ENCODE measurements around the gene CD40.

The CD40 gene

GRCh38 chr20:46127396-46128010 lies 9.4 kb downstream of the CD40 start:
- Histone ChIP-seq H3K4me1 (ENCODE audit: insufficient read depth, low read length) (no peaks in the 10 kb centered on the region), H3K9me3 (ENCODE audit: insufficient read depth, low read depth, low read length) (no peaks in the 10 kb centered on the region), H3K36me3 (ENCODE audit: insufficient read depth, low read depth, low read length) (no peaks in the 10 kb centered on the region; the same call in 1 of the 2 replicates), H3K27me3 (ENCODE audit: insufficient read depth, low read length) (peaks cover 35% of the 10 kb centered on the region), H3K4me3 (ENCODE audit: low read length) (no peak overlapping the region), H3K27ac (ENCODE audit: low read length) (no peak overlapping the region), H3K9ac (ENCODE audit: low read depth, low read length) (no peak overlapping the region)

GRCh38 chr20:46128310-46129151 lies 10.4 kb downstream of the CD40 start:
- H3K4me3 ChIP-seq (ENCODE audit: low read length), result no peak overlapping the region
- H3K27me3 ChIP-seq (ENCODE audit: insufficient read depth, low read length), result peaks cover 41% of the 10 kb centered on the region
- no peak overlapping the region for H3K27ac ChIP-seq (ENCODE audit: low read length)
- H3K4me1 ChIP-seq (ENCODE audit: insufficient read depth, low read length), result no peaks in the 10 kb centered on the region; the same call in 1 of the 2 replicates
- H3K9me3 ChIP-seq (ENCODE audit: insufficient read depth, low read depth, low read length), result no peaks in the 10 kb centered on the region
- H3K9ac ChIP-seq (ENCODE audit: low read depth, low read length), result no peak overlapping the region
- no peaks in the 10 kb centered on the region; the same call in 1 of the 2 replicates for H3K36me3 ChIP-seq (ENCODE audit: insufficient read depth, low read depth, low read length)

- peaks cover 41% of the 10 kb centered on the region for H3K27me3 ChIP-seq (ENCODE audit: insufficient read depth, low read length)
Observed at GRCh38 chr20:46129955-46130481, 11.9 kb downstream of the CD40 start.

GRCh38 chr20:46130534-46130933 lies 12.4 kb downstream of the CD40 start:
- Histone ChIP-seq H3K27ac (ENCODE audit: low read length) (no peak overlapping the region), H3K27me3 (ENCODE audit: insufficient read depth, low read length) (peaks cover 41% of the 10 kb centered on the region), H3K9ac (ENCODE audit: low read depth, low read length) (no peak overlapping the region), H3K4me1 (ENCODE audit: insufficient read depth, low read length) (no peaks in the 10 kb centered on the region; the same call in 1 of the 2 replicates), H3K4me3 (ENCODE audit: low read length) (no peak overlapping the region), H3K36me3 (ENCODE audit: insufficient read depth, low read depth, low read length) (no peaks in the 10 kb centered on the region; the same call in 1 of the 2 replicates), H3K9me3 (ENCODE audit: insufficient read depth, low read depth, low read length) (no peaks in the 10 kb centered on the region)

More at GRCh38 chr20:46129955-46130481, 11.9 kb downstream of the CD40 start:
- Histone ChIP-seq H3K27ac (ENCODE audit: low read length) (no peak overlapping the region), H3K9me3 (ENCODE audit: insufficient read depth, low read depth, low read length) (no peaks in the 10 kb centered on the region), H3K4me1 (ENCODE audit: insufficient read depth, low read length) (no peaks in the 10 kb centered on the region; the same call in 1 of the 2 replicates), H3K4me3 (ENCODE audit: low read length) (no peak overlapping the region), H3K9ac (ENCODE audit: low read depth, low read length) (no peak overlapping the region), H3K36me3 (ENCODE audit: insufficient read depth, low read depth, low read length) (no peaks in the 10 kb centered on the region; the same call in 1 of the 2 replicates)

- Histone ChIP-seq H3K4me3 (ENCODE audit: low read length) (no peak overlapping the region), H3K4me1 (ENCODE audit: insufficient read depth, low read length) (peaks cover 5% of the 10 kb centered on the region; the same call in 1 of the 2 replicates), H3K27me3 (ENCODE audit: insufficient read depth, low read length) (peaks cover 41% of the 10 kb centered on the region)
Observed at GRCh38 chr20:46131396-46131795, 13.3 kb downstream of the CD40 start.

GRCh38 chr20:46132705-46133120 lies 14.6 kb downstream of the CD40 start:
- no peaks in the 10 kb centered on the region for H3K36me3 ChIP-seq (ENCODE audit: insufficient read depth, low read depth, low read length)
- no peak overlapping the region for H3K4me3 ChIP-seq (ENCODE audit: low read length)
- H3K27me3 ChIP-seq (ENCODE audit: insufficient read depth, low read length), result peaks cover 41% of the 10 kb centered on the region
- no peaks in the 10 kb centered on the region for H3K9me3 ChIP-seq (ENCODE audit: insufficient read depth, low read depth, low read length)
- peaks cover 7% of the 10 kb centered on the region; the same call in 1 of the 2 replicates for H3K4me1 ChIP-seq (ENCODE audit: insufficient read depth, low read length)
- no peak overlapping the region for H3K9ac ChIP-seq (ENCODE audit: low read depth, low read length)
- no peak overlapping the region for H3K27ac ChIP-seq (ENCODE audit: low read length)

More at GRCh38 chr20:46131396-46131795, 13.3 kb downstream of the CD40 start:
- no peaks in the 10 kb centered on the region for H3K9me3 ChIP-seq (ENCODE audit: insufficient read depth, low read depth, low read length)
- no peak overlapping the region for H3K27ac ChIP-seq (ENCODE audit: low read length)
- H3K9ac ChIP-seq (ENCODE audit: low read depth, low read length), result no peak overlapping the region
- H3K36me3 ChIP-seq (ENCODE audit: insufficient read depth, low read depth, low read length), result no peaks in the 10 kb centered on the region

GRCh38 chr20:46133886-46134654 lies 16.0 kb downstream of the CD40 start:
- no peaks in the 10 kb centered on the region for H3K36me3 ChIP-seq (ENCODE audit: insufficient read depth, low read depth, low read length)
- H3K27me3 ChIP-seq (ENCODE audit: insufficient read depth, low read length), result peaks cover 37% of the 10 kb centered on the region

GRCh38 chr20:46134716-46135115 lies 16.6 kb downstream of the CD40 start:
- H3K9ac ChIP-seq (ENCODE audit: low read depth, low read length), result no peak overlapping the region
- H3K27me3 ChIP-seq (ENCODE audit: insufficient read depth, low read length), result peaks cover 32% of the 10 kb centered on the region
- H3K27ac ChIP-seq (ENCODE audit: low read length), result no peak overlapping the region
- H3K4me3 ChIP-seq (ENCODE audit: low read length), result no peak overlapping the region
- no peaks in the 10 kb centered on the region for H3K9me3 ChIP-seq (ENCODE audit: insufficient read depth, low read depth, low read length)
- H3K36me3 ChIP-seq (ENCODE audit: insufficient read depth, low read depth, low read length), result no peaks in the 10 kb centered on the region
- peaks cover 10% of the 10 kb centered on the region; the same call in 1 of the 2 replicates for H3K4me1 ChIP-seq (ENCODE audit: insufficient read depth, low read length)

More at GRCh38 chr20:46133886-46134654, 16.0 kb downstream of the CD40 start:
- Histone ChIP-seq H3K27ac (ENCODE audit: low read length) (no peak overlapping the region), H3K4me3 (ENCODE audit: low read length) (no peak overlapping the region), H3K4me1 (ENCODE audit: insufficient read depth, low read length) (peaks cover 7% of the 10 kb centered on the region; the same call in 1 of the 2 replicates), H3K9me3 (ENCODE audit: insufficient read depth, low read depth, low read length) (no peaks in the 10 kb centered on the region), H3K9ac (ENCODE audit: low read depth, low read length) (no peak overlapping the region)

GRCh38 chr20:46135856-46136633 lies 17.9 kb downstream of the CD40 start:
- peak overlapping the region; percentile 9; the same call in 1 of the 2 replicates for H3K4me3 ChIP-seq (ENCODE audit: low read length)
- H3K27ac ChIP-seq (ENCODE audit: low read length), result no peak overlapping the region
- H3K36me3 ChIP-seq (ENCODE audit: insufficient read depth, low read depth, low read length), result no peaks in the 10 kb centered on the region
- H3K9me3 ChIP-seq (ENCODE audit: insufficient read depth, low read depth, low read length), result no peaks in the 10 kb centered on the region
- peaks cover 20% of the 10 kb centered on the region for H3K27me3 ChIP-seq (ENCODE audit: insufficient read depth, low read length)
- H3K9ac ChIP-seq (ENCODE audit: low read depth, low read length), result peak overlapping the region; percentile 45; the same call in 1 of the 2 replicates
- peaks cover 14% of the 10 kb centered on the region; the same call in 1 of the 2 replicates for H3K4me1 ChIP-seq (ENCODE audit: insufficient read depth, low read length)

- Histone ChIP-seq H3K36me3 (ENCODE audit: insufficient read depth, low read depth, low read length) (no peaks in the 10 kb centered on the region), H3K9me3 (ENCODE audit: insufficient read depth, low read depth, low read length) (no peaks in the 10 kb centered on the region), H3K9ac (ENCODE audit: low read depth, low read length) (no peak overlapping the region), H3K27me3 (ENCODE audit: insufficient read depth, low read length) (peaks cover 16% of the 10 kb centered on the region), H3K27ac (ENCODE audit: low read length) (no peak overlapping the region), H3K4me1 (ENCODE audit: insufficient read depth, low read length) (peaks cover 14% of the 10 kb centered on the region; the same call in 1 of the 2 replicates), H3K4me3 (ENCODE audit: low read length) (no peak overlapping the region)
Observed at GRCh38 chr20:46137816-46138215, 19.7 kb downstream of the CD40 start.
